ENCODE measurements around the gene CDC45. TPM values are rescaled to one million over a fixed set of nuclear protein-coding genes. Genes with fewer than 3 reads are reported as not detected.
"Not testable (repeated sequence)": the region's sequence is repeated elsewhere in the genome, so short reads cannot be mapped to it uniquely, and the experiment has no call there.

Gene CDC45
- total RNA-seq, 1 experiment from 2014 or later = 29.1 TPM

DNA sequence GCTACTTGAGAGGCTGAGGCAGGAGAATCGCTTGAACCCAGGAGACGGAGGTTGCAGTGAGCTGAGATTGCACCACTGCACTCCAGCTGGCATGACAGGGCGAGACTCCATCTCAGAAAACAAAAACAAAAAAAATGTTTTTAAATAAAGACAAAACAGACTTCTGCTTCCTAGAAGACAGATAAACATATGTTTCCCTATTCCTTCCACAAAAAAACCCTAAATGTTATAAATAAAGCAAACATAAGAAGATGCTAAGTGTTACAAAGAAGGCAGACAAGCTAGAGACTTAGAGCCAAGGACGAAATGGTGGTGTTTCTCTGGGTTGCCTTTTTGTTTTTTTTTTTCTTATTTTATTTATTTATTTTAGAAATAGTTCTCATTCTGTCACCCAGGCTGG is 50.1 kb downstream of the CDC45 start:
- Histone ChIP-seq H3K27ac (no peak overlapping the region), H3K9me3 (ENCODE audit: insufficient read depth, low read depth) (no peaks in the 10 kb centered on the region), H3F3A (ENCODE audit: insufficient read depth, low read depth) (no peaks in the 10 kb centered on the region), H4K20me1 (ENCODE audit: insufficient read depth) (no peaks in the 10 kb centered on the region), H3K36me3 (ENCODE audit: low read depth) (no peaks in the 10 kb centered on the region), H3K27me3 (ENCODE audit: insufficient read depth, low read depth) (no peaks in the 10 kb centered on the region), H3K79me2 (ENCODE audit: low read depth) (no peaks in the 10 kb centered on the region), H3K4me2 (no peak overlapping the region), H3K9me2 (ENCODE audit: insufficient read depth) (no peaks in the 10 kb centered on the region), H3K4me3 (no peak overlapping the region), H2AFZ (no peak overlapping the region), H3K4me1 (replicated peaks; ENCODE audit: insufficient read depth) (no peaks in the 10 kb centered on the region)
- no peak for DNase-seq
- CTCF ChIA-PET = no interaction called here
- intact Hi-C loops (cut with micrococcal nuclease; ENCODE audit: unreplicated experiment) = no loop called here
- TF ChIP-seq, protein P1, sequence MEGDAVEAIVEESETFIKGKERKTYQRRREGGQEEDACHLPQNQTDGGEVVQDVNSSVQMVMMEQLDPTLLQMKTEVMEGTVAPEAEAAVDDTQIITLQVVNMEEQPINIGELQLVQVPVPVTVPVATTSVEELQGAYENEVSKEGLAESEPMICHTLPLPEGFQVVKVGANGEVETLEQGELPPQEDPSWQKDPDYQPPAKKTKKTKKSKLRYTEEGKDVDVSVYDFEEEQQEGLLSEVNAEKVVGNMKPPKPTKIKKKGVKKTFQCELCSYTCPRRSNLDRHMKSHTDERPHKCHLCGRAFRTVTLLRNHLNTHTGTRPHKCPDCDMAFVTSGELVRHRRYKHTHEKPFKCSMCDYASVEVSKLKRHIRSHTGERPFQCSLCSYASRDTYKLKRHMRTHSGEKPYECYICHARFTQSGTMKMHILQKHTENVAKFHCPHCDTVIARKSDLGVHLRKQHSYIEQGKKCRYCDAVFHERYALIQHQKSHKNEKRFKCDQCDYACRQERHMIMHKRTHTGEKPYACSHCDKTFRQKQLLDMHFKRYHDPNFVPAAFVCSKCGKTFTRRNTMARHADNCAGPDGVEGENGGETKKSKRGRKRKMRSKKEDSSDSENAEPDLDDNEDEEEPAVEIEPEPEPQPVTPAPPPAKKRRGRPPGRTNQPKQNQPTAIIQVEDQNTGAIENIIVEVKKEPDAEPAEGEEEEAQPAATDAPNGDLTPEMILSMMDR (conservative IDR thresholded peaks at IDR 0.05) = no peak
- TF ChIP-seq EZH2 (IDR thresholded peaks at IDR 0.05; ENCODE audit: low read depth) = no peak
- POLR2A ChIA-PET (ENCODE audit: unreplicated experiment) = no interaction called here
- BruUV-seq (replicated peaks) = no TSS peak

DNA sequence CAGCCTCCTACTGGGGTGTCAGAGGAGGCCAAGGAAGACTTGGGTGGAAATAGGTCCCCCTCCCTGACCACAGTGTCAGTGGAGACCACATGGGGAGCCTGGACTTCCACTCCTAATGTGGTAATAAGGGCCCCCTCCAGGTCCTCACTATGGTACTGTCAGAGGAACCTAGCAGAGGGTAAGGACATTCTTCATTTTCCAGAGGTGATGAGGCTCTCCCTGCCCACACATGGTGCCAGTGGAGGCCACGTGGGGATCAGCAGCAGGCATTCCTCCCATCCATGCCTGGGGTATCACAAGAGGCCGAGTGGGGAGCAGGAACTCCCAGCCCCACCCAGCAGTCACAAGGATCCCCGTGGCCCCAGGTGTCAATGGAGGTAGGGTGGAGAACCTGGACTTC is 51.0 kb downstream of the CDC45 start:
- Histone ChIP-seq H3K27ac (no peak overlapping the region), H3F3A (ENCODE audit: insufficient read depth, low read depth) (no peaks in the 10 kb centered on the region), H3K27me3 (ENCODE audit: insufficient read depth, low read depth) (no peaks in the 10 kb centered on the region), H3K9me3 (ENCODE audit: insufficient read depth, low read depth) (no peaks in the 10 kb centered on the region), H3K4me1 (replicated peaks; ENCODE audit: insufficient read depth) (no peaks in the 10 kb centered on the region), H3K36me3 (ENCODE audit: low read depth) (no peaks in the 10 kb centered on the region), H2AFZ (no peak overlapping the region), H3K9me2 (ENCODE audit: insufficient read depth) (no peaks in the 10 kb centered on the region), H3K79me2 (ENCODE audit: low read depth) (no peaks in the 10 kb centered on the region), H4K20me1 (ENCODE audit: insufficient read depth) (no peaks in the 10 kb centered on the region), H3K4me2 (no peak overlapping the region), H3K4me3 (no peak overlapping the region)
- ChIA-PET POLR2A (ENCODE audit: unreplicated experiment) (no interaction called here), CTCF (no interaction called here)
- no TSS peak for BruUV-seq (replicated peaks)
- no peak for DNase-seq
- intact Hi-C loops (cut with micrococcal nuclease; ENCODE audit: unreplicated experiment) = no loop called here
- TF ChIP-seq, protein P1 (conservative IDR thresholded peaks at IDR 0.05) = no peak
- no peak for TF ChIP-seq EZH2 (IDR thresholded peaks at IDR 0.05; ENCODE audit: low read depth)

DNA sequence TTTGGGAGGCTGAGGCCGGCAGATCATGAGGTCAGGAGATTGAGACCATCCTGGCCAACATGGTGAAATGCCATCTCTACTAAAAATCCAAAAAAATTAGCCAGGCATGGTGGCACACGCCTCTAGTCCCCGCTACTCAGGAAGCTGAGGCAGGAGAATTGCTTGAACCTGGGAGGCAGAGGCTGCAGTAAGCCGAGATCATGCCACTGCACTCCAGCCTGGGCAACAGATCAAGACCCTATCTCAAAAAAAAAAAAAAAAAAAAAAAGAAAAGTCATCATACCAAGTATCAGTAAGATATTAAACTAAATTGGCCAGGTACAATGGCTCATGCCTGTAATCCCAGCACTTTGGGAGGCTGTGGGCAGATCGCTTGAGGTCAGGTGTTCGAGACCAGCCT is 51.6 kb downstream of the CDC45 start:
- H3F3A ChIP-seq (ENCODE audit: insufficient read depth, low read depth); POLR2A ChIA-PET (ENCODE audit: unreplicated experiment); H3K9me2 ChIP-seq (ENCODE audit: insufficient read depth); H3K27ac ChIP-seq; H3K79me2 ChIP-seq (ENCODE audit: low read depth); BruUV-seq (replicated peaks); H3K9me3 ChIP-seq (ENCODE audit: insufficient read depth, low read depth); CTCF ChIA-PET; H3K4me2 ChIP-seq; H4K20me1 ChIP-seq (ENCODE audit: insufficient read depth); H2AFZ ChIP-seq; H3K4me3 ChIP-seq; H3K36me3 ChIP-seq (ENCODE audit: low read depth); DNase-seq; H3K27me3 ChIP-seq (ENCODE audit: insufficient read depth, low read depth); H3K4me1 ChIP-seq (replicated peaks; ENCODE audit: insufficient read depth); intact Hi-C loops (cut with micrococcal nuclease; ENCODE audit: unreplicated experiment): not testable (repeated sequence)

DNA sequence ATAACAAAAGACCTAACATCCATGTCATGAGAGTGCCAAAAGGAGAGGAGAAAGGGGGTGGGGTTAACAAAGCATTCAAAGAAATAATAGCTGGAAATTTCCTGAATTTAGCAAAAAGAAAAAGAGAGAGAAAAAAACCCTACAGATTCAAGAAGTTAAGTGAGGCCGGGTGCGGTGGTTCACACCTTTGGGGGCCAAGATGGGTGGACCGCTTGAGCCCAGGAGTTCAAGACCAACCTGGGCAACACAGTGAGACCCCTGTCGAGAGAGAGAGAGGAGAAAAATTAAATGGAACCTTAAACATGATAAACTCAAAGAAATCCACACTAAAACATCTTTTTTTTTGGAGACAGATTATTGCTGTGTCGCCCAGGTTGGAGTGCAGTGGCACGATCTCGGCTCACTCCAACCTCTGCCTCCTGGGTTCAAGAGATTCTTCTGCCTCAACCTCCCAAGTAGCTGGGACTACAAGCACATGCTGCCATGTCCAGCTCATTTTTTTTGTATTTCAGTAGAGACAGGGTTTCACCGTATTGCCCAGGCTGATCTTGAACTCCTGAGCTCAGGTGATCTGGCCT is 53.4 kb downstream of the CDC45 start:
- Histone ChIP-seq H3K4me2 (no peak overlapping the region), H3K9me3 (ENCODE audit: insufficient read depth, low read depth) (no peaks in the 10 kb centered on the region), H4K20me1 (ENCODE audit: insufficient read depth) (no peaks in the 10 kb centered on the region), H3K4me1 (replicated peaks; ENCODE audit: insufficient read depth) (no peaks in the 10 kb centered on the region), H3K27me3 (ENCODE audit: insufficient read depth, low read depth) (no peaks in the 10 kb centered on the region), H2AFZ (no peak overlapping the region), H3F3A (ENCODE audit: insufficient read depth, low read depth) (no peaks in the 10 kb centered on the region), H3K27ac (no peak overlapping the region), H3K4me3 (no peak overlapping the region), H3K9me2 (ENCODE audit: insufficient read depth) (no peaks in the 10 kb centered on the region), H3K79me2 (ENCODE audit: low read depth) (no peaks in the 10 kb centered on the region), H3K36me3 (ENCODE audit: low read depth) (no peaks in the 10 kb centered on the region)
- CTCF ChIA-PET = no interaction called here
- intact Hi-C loops (cut with micrococcal nuclease; ENCODE audit: unreplicated experiment) = no loop called here
- TF ChIP-seq, protein P1 (conservative IDR thresholded peaks at IDR 0.05) = no peak
- TF ChIP-seq EZH2 (IDR thresholded peaks at IDR 0.05; ENCODE audit: low read depth) = no peak
- DNase-seq = no peak
- no TSS peak for BruUV-seq (replicated peaks)
- POLR2A ChIA-PET (ENCODE audit: unreplicated experiment) = no interaction called here
